SH-SY5Y (cell line): ENCODE measurements around the gene KLHL17.

Source experiments
- GATA2 ChIP-seq: IDR thresholded peaks from 2 replicates; pipeline ENCODE4 v1.6.1; 2011; ENCODE audit warnings: mild to moderate bottlenecking, low read depth, low read length
- GATA3 ChIP-seq: IDR thresholded peaks from 2 replicates; pipeline ENCODE4 v1.6.1; 2011; ENCODE audit warnings: low read depth, mild to moderate bottlenecking, low read length, moderate library complexity

DNA sequence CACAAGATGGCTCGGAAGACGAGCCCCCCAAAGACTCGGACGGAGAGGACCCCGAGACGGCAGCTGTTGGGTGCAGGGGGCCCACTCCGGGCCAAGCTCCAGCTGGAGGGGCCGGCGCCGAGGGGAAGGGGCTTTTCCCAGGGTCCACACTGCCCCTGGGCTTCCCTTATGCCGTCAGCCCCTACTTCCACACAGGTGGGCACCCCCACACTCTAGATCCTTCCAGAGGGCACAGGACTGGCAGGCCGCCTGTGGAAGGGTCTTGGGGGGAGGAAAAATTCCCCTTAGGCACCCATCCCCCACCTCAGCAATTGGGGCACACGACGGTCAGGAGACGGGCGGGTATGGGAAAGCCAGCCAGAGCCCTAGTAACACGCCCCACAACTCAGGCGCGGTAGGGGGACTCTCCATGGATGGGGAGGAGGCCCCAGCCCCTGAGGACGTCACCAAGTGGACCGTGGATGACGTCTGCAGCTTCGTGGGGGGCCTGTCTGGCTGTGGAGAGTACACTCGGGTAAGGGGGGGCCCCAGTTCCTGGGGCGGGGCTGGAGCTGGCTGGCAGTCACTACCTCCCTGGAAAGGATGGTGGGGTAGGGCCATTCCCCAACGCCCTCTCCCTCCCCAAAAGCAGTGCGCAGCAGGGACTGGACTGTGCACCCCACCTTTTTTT lies 17.4 kb upstream of the KLHL17 start:
- TF ChIP-seq GATA2 (no peak), GATA3 (no peak)
